Stomach (tissue), 4 donors: ENCODE results near the gene MYF5.

ENCODE experiments used
- EP300 ChIP-seq: sonication (generic); formaldehyde crosslinking; IDR thresholded peaks from one replicate; pipeline ENCODE4 v1.6.1; 2017; ENCODE audit warnings: antibody characterized with exemption
- POLR2A ChIP-seq, 4 donors: fragments of 450-650 bp; IDR thresholded peaks; one replicate each; pipeline ENCODE4 v1.6.1; 2016; ENCODE audit warnings: antibody characterized with exemption in 4 of 4, control low read depth in 2 of 4, mild to moderate bottlenecking in 1 of 4, moderate library complexity in 1 of 4
- POLR2AphosphoS5 ChIP-seq, 3 donors: sonication (generic); formaldehyde crosslinking; IDR thresholded peaks; one replicate each; pipeline ENCODE4 v1.6.1; 2016; ENCODE audit warnings: antibody characterized with exemption in 3 of 3
- TF ChIP-seq, protein P1 (sequence below), 7 experiments: fragments of 450-650 bp in 4 of 7; fragments of 200-600 bp in 3 of 7; sonication (generic) in 3 of 7; IDR thresholded peaks; one replicate each; pipeline ENCODE4 v1.5.1; 2016 to 2019; ENCODE audit warnings: antibody characterized with exemption in 7 of 7, control low read depth in 2 of 7, mild to moderate bottlenecking in 1 of 7

DNA sequence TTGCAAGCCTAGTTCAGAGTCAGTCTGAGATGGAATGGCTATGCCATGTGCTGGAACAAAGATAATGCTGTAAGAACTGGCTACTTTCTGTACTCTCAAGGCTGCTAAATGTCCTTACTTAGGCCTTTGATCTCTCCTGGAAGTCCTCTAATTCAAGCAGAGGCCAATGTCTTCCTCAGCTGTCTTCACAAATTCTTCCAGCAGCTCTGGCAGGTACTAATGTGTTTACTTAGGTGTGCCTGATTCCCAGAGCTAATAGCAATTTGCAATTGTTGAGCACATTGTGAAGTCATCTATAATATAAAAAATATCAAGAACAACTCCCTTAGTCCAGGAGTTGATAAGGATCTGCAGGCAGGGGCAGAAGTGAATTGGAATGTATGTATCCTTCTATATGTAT is 3.8 kb upstream of the MYF5 start:
- TF ChIP-seq, protein P1, sequence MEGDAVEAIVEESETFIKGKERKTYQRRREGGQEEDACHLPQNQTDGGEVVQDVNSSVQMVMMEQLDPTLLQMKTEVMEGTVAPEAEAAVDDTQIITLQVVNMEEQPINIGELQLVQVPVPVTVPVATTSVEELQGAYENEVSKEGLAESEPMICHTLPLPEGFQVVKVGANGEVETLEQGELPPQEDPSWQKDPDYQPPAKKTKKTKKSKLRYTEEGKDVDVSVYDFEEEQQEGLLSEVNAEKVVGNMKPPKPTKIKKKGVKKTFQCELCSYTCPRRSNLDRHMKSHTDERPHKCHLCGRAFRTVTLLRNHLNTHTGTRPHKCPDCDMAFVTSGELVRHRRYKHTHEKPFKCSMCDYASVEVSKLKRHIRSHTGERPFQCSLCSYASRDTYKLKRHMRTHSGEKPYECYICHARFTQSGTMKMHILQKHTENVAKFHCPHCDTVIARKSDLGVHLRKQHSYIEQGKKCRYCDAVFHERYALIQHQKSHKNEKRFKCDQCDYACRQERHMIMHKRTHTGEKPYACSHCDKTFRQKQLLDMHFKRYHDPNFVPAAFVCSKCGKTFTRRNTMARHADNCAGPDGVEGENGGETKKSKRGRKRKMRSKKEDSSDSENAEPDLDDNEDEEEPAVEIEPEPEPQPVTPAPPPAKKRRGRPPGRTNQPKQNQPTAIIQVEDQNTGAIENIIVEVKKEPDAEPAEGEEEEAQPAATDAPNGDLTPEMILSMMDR (IDR thresholded peaks at IDR 0.05): no peak
- TF ChIP-seq POLR2AphosphoS5 (IDR thresholded peaks at IDR 0.05): no peak
- TF ChIP-seq POLR2A (IDR thresholded peaks at IDR 0.05): no peak
- TF ChIP-seq EP300: no peak
